HepG2 (cell line): Measurements from ENCODE around the gene NCKAP5L. TPM values are rescaled to one million over a fixed set of nuclear protein-coding genes. Genes with fewer than 3 reads are reported as not detected.

Source experiments
- ATAC-seq: fragments of 200-7000 bp; cut with Tn5 transposase; 3 replicates; pipeline ENCODE4 v1.9.1; 2020; ENCODE audit warnings: mild to moderate bottlenecking, moderate library complexity
- BruUV-seq: library from RNA; stranded (reverse); fragments of 400-500 nt; replicated peaks from 2 replicates; lab custom pipeline; 2021; lab: Mats Ljungman, UMichigan
- CTCF ChIA-PET: fragments of 300-600 bp; formaldehyde crosslinking; extraction: SDS; loops from one replicate; lab custom pipeline; 2021; ENCODE audit warnings: low total read pairs, inconsistent platforms, low intra/inter-chr PET ratio; lab: Yijun Ruan, JAX
- POLR2A ChIA-PET: fragments of 350-600 bp; sonication (Branson Sonifier 250); formaldehyde crosslinking; loops from one replicate; lab custom pipeline; 2020; ENCODE audit warnings: antibody characterized with exemption, inconsistent platforms; lab: Yijun Ruan, JAX
- DNase-seq: peaks from one replicate; pipeline ENCODE4 v3.0.0-alpha.2; 2015; ENCODE audit warnings: low spot score
- FAIRE-seq: peaks from 3 replicates; lab custom pipeline; 2011; peaks lifted over from hg19 to GRCh38; lab: Jason Lieb, UNC
- H2AFZ ChIP-seq: one replicate; pipeline ENCODE4 v1.6.1; 2011; ENCODE audit warnings: low read length, inconsistent platforms
- H3K27ac ChIP-seq: fragments of 300-600 bp; 3 replicates; pipeline ENCODE4 v1.8.0; 2011; ENCODE audit warnings: mixed run types, mild to moderate bottlenecking, mixed read lengths, low read length, inconsistent platforms; ENCODE audit not compliant: insufficient read depth; ENCODE audit errors: extremely low read length
- H3K27me3 ChIP-seq, 2 experiments: fragments of 200-600 bp in 1 of 2; 2 replicates in 1 of 2; 3 replicates in 1 of 2; pipeline versions ENCODE4 v1.6.0 to v1.8.0; 2011; ENCODE audit warnings: low read length in 2 of 2, mild to moderate bottlenecking in 2 of 2, moderate library complexity in 2 of 2, inconsistent platforms in 1 of 2; ENCODE audit not compliant: insufficient read depth in 2 of 2, control insufficient read depth in 1 of 2
- H3K36me3 ChIP-seq, 2 experiments: fragments of 200-600 bp in 1 of 2; replicated peaks in 1 of 2; 2 replicates in 1 of 2; 3 replicates in 1 of 2; pipeline versions ENCODE4 v1.5.1 to v1.8.0; 2011; ENCODE audit warnings: low read length in 2 of 2, inconsistent platforms in 1 of 2; ENCODE audit not compliant: insufficient read depth in 2 of 2, control insufficient read depth in 1 of 2
- H3K4me1 ChIP-seq: 2 replicates; pipeline ENCODE4 v1.5.1; 2012; ENCODE audit warnings: low read length, inconsistent platforms; ENCODE audit not compliant: insufficient read depth
- H3K4me2 ChIP-seq: 2 replicates; pipeline ENCODE4 v1.6.0; 2011; ENCODE audit warnings: low read depth, low read length, inconsistent platforms
- H3K4me3 ChIP-seq, 3 experiments: fragments of 200-600 bp in 1 of 3; sonication (generic), shearing (Covaris generic) in 1 of 3; replicated peaks in 1 of 3; 2 replicates each; pipeline ENCODE4 v1.5.1; 2011 to 2016; ENCODE audit warnings: low read length in 3 of 3, inconsistent platforms in 2 of 3, low read depth in 2 of 3, mild to moderate bottlenecking in 2 of 3, control low read depth in 1 of 3, mixed read lengths in 1 of 3; ENCODE audit not compliant: insufficient read depth in 1 of 3
- H3K79me2 ChIP-seq: one replicate; pipeline ENCODE4 v1.6.1; 2011; ENCODE audit warnings: low read length, inconsistent platforms; ENCODE audit not compliant: insufficient read depth
- H3K9ac ChIP-seq: 2 replicates; pipeline ENCODE4 v1.6.0; 2011; ENCODE audit warnings: mild to moderate bottlenecking, low read depth, low read length, inconsistent platforms; ENCODE audit not compliant: insufficient read depth
- H3K9me3 ChIP-seq: 2 replicates; pipeline ENCODE4 v1.5.1; 2012; ENCODE audit warnings: mild to moderate bottlenecking, low read length
- H4K20me1 ChIP-seq: 2 replicates; pipeline ENCODE4 v1.6.0; 2011; ENCODE audit warnings: inconsistent platforms, mild to moderate bottlenecking, low read length, moderate library complexity; ENCODE audit not compliant: insufficient read depth
- CERS6 ChIP-seq: sonication (generic); formaldehyde crosslinking; IDR thresholded peaks from 2 replicates; pipeline ENCODE4 v1.5.0; 2020; ENCODE audit warnings: missing genetic modification reagents
- JARID2 ChIP-seq: sonication (generic); formaldehyde crosslinking; IDR thresholded peaks from 2 replicates; pipeline ENCODE4 v1.8.1; 2023; ENCODE audit warnings: missing genetic modification reagents, inconsistent platforms; ENCODE audit not compliant: insufficient replicate concordance
- KDM1A ChIP-seq: IDR thresholded peaks from 2 replicates; pipeline ENCODE4 v1.6.1; 2016; ENCODE audit warnings: missing compliant biosample characterization
- MBD4 ChIP-seq: IDR thresholded peaks from 2 replicates; pipeline ENCODE4 v1.6.1; 2012; ENCODE audit warnings: low read length, inconsistent platforms, borderline replicate concordance
- MLXIP ChIP-seq: sonication (generic); formaldehyde crosslinking; IDR thresholded peaks from 2 replicates; pipeline ENCODE4 v1.9.0; 2021; ENCODE audit warnings: missing genetic modification reagents, borderline replicate concordance
- NR2F6 ChIP-seq, 2 experiments: IDR thresholded peaks; 2 replicates each; pipeline ENCODE4 v1.6.1; 2016; ENCODE audit warnings: antibody characterized with exemption in 1 of 2, mild to moderate bottlenecking in 1 of 2
- PAWR ChIP-seq: sonication (generic); formaldehyde crosslinking; IDR thresholded peaks from 2 replicates; pipeline ENCODE4 v1.4.0; 2020; ENCODE audit warnings: missing genetic modification reagents, mild to moderate bottlenecking, borderline replicate concordance
- XBP1 ChIP-seq: sonication (generic); formaldehyde crosslinking; IDR thresholded peaks from 2 replicates; pipeline ENCODE4 v1.5.0; 2020; ENCODE audit warnings: missing genetic modification reagents
- ZC3H13 ChIP-seq: sonication (generic); formaldehyde crosslinking; IDR thresholded peaks from 2 replicates; pipeline ENCODE4 v1.8.1; 2023; ENCODE audit warnings: mild to moderate bottlenecking, missing genetic modification reagents, moderate library complexity
- ZFP1 ChIP-seq: IDR thresholded peaks from 2 replicates; pipeline ENCODE4 v1.6.1; 2016
- ZNF207 ChIP-seq: fragments of 450-650 bp; IDR thresholded peaks from 2 replicates; pipeline ENCODE4 v1.6.1; 2016; ENCODE audit warnings: antibody characterized with exemption, borderline replicate concordance
- ZNF543 ChIP-seq: sonication (generic); formaldehyde crosslinking; IDR thresholded peaks from 2 replicates; pipeline ENCODE4 v1.4.0; 2020; ENCODE audit warnings: mild to moderate bottlenecking, missing genetic modification reagents
- ZNF564 ChIP-seq: sonication (generic); formaldehyde crosslinking; IDR thresholded peaks from 2 replicates; pipeline ENCODE4 v1.8.1; 2023; ENCODE audit warnings: mild to moderate bottlenecking, missing genetic modification reagents
- ZNF75D ChIP-seq: sonication (generic); formaldehyde crosslinking; IDR thresholded peaks from 2 replicates; pipeline ENCODE4 v1.8.1; 2023; ENCODE audit warnings: missing genetic modification reagents, mild to moderate bottlenecking, borderline replicate concordance
- ZSCAN12 ChIP-seq: sonication (generic); formaldehyde crosslinking; IDR thresholded peaks from 2 replicates; pipeline ENCODE4 v1.9.0; 2021; ENCODE audit warnings: mild to moderate bottlenecking, missing genetic modification reagents
- WGBS: methylation state at CpG from one replicate; pipeline ENCODE4 v1.1.6; 2017; ENCODE audit warnings: low lambda C conversion rate; 5-methylcytosine and 5-hydroxymethylcytosine counted together
- in situ Hi-C: cut with HindIII; loops from 2 replicates; pipeline ENCODE4 v1.10.0; 2017; ENCODE audit warnings: low pct_unique_long_range_greater_than_20kb; ENCODE audit not compliant: extremely low pct_ligation_motif_present
- intact Hi-C: fragments of 100-400 bp; cut with micrococcal nuclease; formaldehyde crosslinking; loops from one replicate; pipeline ENCODE4 v1.10.0; 2022; ENCODE audit not compliant: unreplicated experiment
- polyA plus RNA-seq, 8 experiments: library from polyadenylated mRNA; depleted of rRNA in 3 of 8; stranded (reverse) in 7 of 8; unstranded in 1 of 8; fragments of >200 nt; fragmentation: Illumina TruSeq in 4 of 8; extraction: Trizol in 4 of 8; gene quantifications; 2 replicates each; pipeline versions ENCODE4 v1.2.1 to v1.2.3, GENCODE V29; 2011 to 2016; ENCODE audit warnings: low read depth in 4 of 8, missing spikeins in 1 of 8, mixed read lengths in 1 of 8; ENCODE audit not compliant: insufficient read depth in 1 of 8
- total RNA-seq, 5 experiments: library from RNA; depleted of rRNA; stranded (reverse); fragments of >200 nt; fragmentation: Illumina TruSeq; extraction: Trizol; gene quantifications; 2 replicates each; pipeline ENCODE4 v1.2.3, GENCODE V29; 2016; ENCODE audit warnings: low read depth in 1 of 5

Gene NCKAP5L
- total and polyA plus RNA-seq, 2 of the 13 experiments (the other 11 are each of a cell fraction or from before 2014, with no cell fraction given), result 4.1 to 9.0 TPM

- ATAC-seq, result no peak
- H3K79me2 ChIP-seq, result no peaks in the 10 kb centered on the region
- H3K4me1 ChIP-seq, result no peaks in the 10 kb centered on the region
- H4K20me1 ChIP-seq, result no peaks in the 10 kb centered on the region
- H3K9me3 ChIP-seq, result no peaks in the 10 kb centered on the region
- DNase-seq, result no peak
- intact Hi-C loops (no loop called here), in situ Hi-C loops (no loop called here)
- H3K27ac ChIP-seq, result no peak overlapping the region
- TF ChIP-seq ZNF207, result no peak
- TF ChIP-seq ZNF75D (CRISPR knock-in tag), result no peak
- no peak for TF ChIP-seq ZNF564 (CRISPR knock-in tag)
- TF ChIP-seq KDM1A (CRISPR knock-in tag), result no peak
- TF ChIP-seq MLXIP, result no peak
- TF ChIP-seq JARID2 (CRISPR knock-in tag), result no peak
- TF ChIP-seq ZC3H13 (CRISPR knock-in tag), result no peak
- TF ChIP-seq PAWR, result no peak
- TF ChIP-seq CERS6, result no peak
- no peak for TF ChIP-seq MBD4
- no peak for TF ChIP-seq ZSCAN12
- no peak for TF ChIP-seq NR2F6 (IDR thresholded peaks at IDR 0.05)
- TF ChIP-seq NR2F6 (CRISPR knock-in tag; IDR thresholded peaks at IDR 0.05), result no peak
- TF ChIP-seq ZNF543 (CRISPR knock-in tag), result no peak
- TF ChIP-seq ZFP1 (CRISPR knock-in tag), result no peak
- TF ChIP-seq XBP1 (CRISPR knock-in tag), result no peak
- WGBS, result 95% methylated on average over 5 of the region's 5 CpGs
- H2AFZ ChIP-seq, result no peak overlapping the region
- ChIA-PET POLR2A (interaction anchor here (1.1 kb wide), 1 partner anchor 31 kb away, joined by 3 read pairs; the partner anchor contains the start of gene BCDIN3D), CTCF (no interaction called here)
- H3K4me2 ChIP-seq, result no peak overlapping the region
- H3K9ac ChIP-seq, result no peak overlapping the region
- peaks cover 2 to 3% of the 10 kb centered on the region in 2 experiments; a peak in 3 of 5 replicates for H3K36me3 ChIP-seq
- no peak for FAIRE-seq
- BruUV-seq, result no TSS peak
- H3K27me3 ChIP-seq, result no peaks in the 10 kb centered on the region
- no peak overlapping the region for H3K4me3 ChIP-seq
Measured at GRCh38 chr12:49811136-49811535, 17.1 kb downstream of the NCKAP5L start.
